Natural killer cell (primary cell): ENCODE results near the gene MYO15A. TPM values are rescaled to one million over a fixed set of nuclear protein-coding genes. Genes with fewer than 3 reads are reported as not detected.

ENCODE experiments used
- ATAC-seq, 3 donors: fragments of 150-1000 bp in 2 of 3; fragments of 200-7000 bp in 1 of 3; cut with Tn5 transposase; 1 replicate in 1 of 3; 2 replicates in 2 of 3; pipeline ENCODE4 v1.10.0; 2021; ENCODE audit warnings: mild to moderate bottlenecking in 2 of 3, moderate library complexity in 2 of 3
- DNase-seq, 2 donors: peaks; one replicate each; pipeline versions ENCODE4 v3.0.0 to v3.0.0-alpha.2; 2013 to 2021; ENCODE audit warnings: mixed read lengths in 1 of 2
- H3K27ac ChIP-seq: one replicate; pipeline ENCODE4 v1.5.1; 2013; ENCODE audit warnings: mild to moderate bottlenecking, low read length
- H3K27me3 ChIP-seq: one replicate; pipeline ENCODE4 v1.6.1; 2013; ENCODE audit warnings: low read length; ENCODE audit not compliant: control insufficient read depth, insufficient read depth
- H3K36me3 ChIP-seq: one replicate; pipeline ENCODE4 v1.6.1; 2013; ENCODE audit warnings: low read length; ENCODE audit not compliant: control insufficient read depth, insufficient read depth
- H3K4me1 ChIP-seq: one replicate; pipeline ENCODE4 v1.6.1; 2013; ENCODE audit warnings: low read length; ENCODE audit not compliant: control insufficient read depth, insufficient read depth
- H3K4me3 ChIP-seq: one replicate; pipeline ENCODE4 v1.5.1; 2013; ENCODE audit warnings: low read length
- H3K9me3 ChIP-seq: one replicate; pipeline ENCODE4 v1.6.1; 2013; ENCODE audit warnings: low read length; ENCODE audit not compliant: control insufficient read depth, insufficient read depth
- H3K27ac Mint-ChIP-seq, 2 donors: one replicate each; pipeline ENCODE4 v1.8.0; 2022; ENCODE audit warnings: mild to moderate bottlenecking in 2 of 2, mixed read lengths in 2 of 2, moderate library complexity in 1 of 2
- H3K27me3 Mint-ChIP-seq, 2 donors: one replicate each; pipeline ENCODE4 v1.8.0; 2022; ENCODE audit warnings: low read depth in 2 of 2, mixed read lengths in 2 of 2
- H3K36me3 Mint-ChIP-seq: one replicate; pipeline ENCODE4 v1.8.0; 2022; ENCODE audit warnings: mixed read lengths
- H3K4me1 Mint-ChIP-seq, 2 donors: one replicate each; pipeline ENCODE4 v1.8.0; 2022; ENCODE audit warnings: mixed read lengths in 2 of 2
- H3K4me3 Mint-ChIP-seq: one replicate; pipeline ENCODE4 v1.8.0; 2022; ENCODE audit warnings: mild to moderate bottlenecking, moderate library complexity, mixed read lengths
- H3K9me3 Mint-ChIP-seq, 2 donors: one replicate each; pipeline ENCODE4 v1.8.0; 2022; ENCODE audit warnings: mixed read lengths in 2 of 2
- CTCF ChIP-seq: fragments of 200-600 bp; IDR thresholded peaks from one replicate; pipeline ENCODE4 v1.8.0; 2022; ENCODE audit warnings: antibody characterized with exemption
- whole genome bisulfite sequencing: methylation state at CpG from one replicate; pipeline ENCODE4 v1.1.7; 2013; ENCODE audit warnings: missing lambda C conversion rate; ENCODE audit not compliant: insufficient coverage; 5-methylcytosine and 5-hydroxymethylcytosine counted together
- intact Hi-C: fragments of 100-400 bp; cut with micrococcal nuclease; formaldehyde crosslinking; loops from one replicate; pipeline ENCODE4 v1.14.2; 2022
- total RNA-seq, 4 donors: library from RNA; stranded (reverse); fragments of 120-200 nt in 1 of 4; gene quantifications; one replicate each; pipeline versions ENCODE4 v1.2.3 to v1.2.4, GENCODE V29; 2013 to 2022

Gene MYO15A
- total RNA-seq, 3 donors from 2014 or later (not counting 1 experiment from before 2014, with no cell fraction given): 1.6 to 2.0 (median 1.8) TPM

- 51% methylated on average over 5 of the region's 9 CpGs for WGBS
- peak; percentile 66 for TF ChIP-seq CTCF
- no peak overlapping the region for H3K27ac ChIP-seq
- no peaks in the 10 kb centered on the region for H3K4me1 ChIP-seq
- H3K4me1 Mint-ChIP-seq: peaks cover 5 to 6% of the 10 kb centered on the region in 2 donors
- peak in 1 of 2 donors; percentile 82 for DNase-seq
- ATAC-seq: peak; percentile 55 to 93 (median 77)
- no peak overlapping the region for H3K4me3 Mint-ChIP-seq
- H3K9me3 Mint-ChIP-seq: no peaks in the 10 kb centered on the region
- intact Hi-C loops: loop anchor here (1.0 to 2.0 kb wide), 2 partner anchors 41 to 76 kb away; partner anchors contain the start of gene ALKBH5
- no peaks in the 10 kb centered on the region for H3K36me3 Mint-ChIP-seq
- H3K4me3 ChIP-seq: no peak overlapping the region
- H3K9me3 ChIP-seq: no peaks in the 10 kb centered on the region
- no peaks in the 10 kb centered on the region for H3K27me3 Mint-ChIP-seq
- no peaks in the 10 kb centered on the region for H3K27me3 ChIP-seq
- no peaks in the 10 kb centered on the region for H3K36me3 ChIP-seq
- no peak overlapping the region for H3K27ac Mint-ChIP-seq
These were observed 32.8 kb downstream of the MYO15A start for GRCh38 chr17:18141210-18141803.

GRCh38 chr17:18142417-18142816 lies 33.9 kb downstream of the MYO15A start:
- no peak overlapping the region for H3K4me3 Mint-ChIP-seq
- TF ChIP-seq CTCF: no peak
- H3K27ac Mint-ChIP-seq: no peak overlapping the region
- H3K27me3 ChIP-seq: no peaks in the 10 kb centered on the region
- 93% methylated on average over 3 of the region's 3 CpGs for WGBS
- DNase-seq (no peak), ATAC-seq (no peak)
- no peak overlapping the region for H3K27ac ChIP-seq
- no peaks in the 10 kb centered on the region for H3K9me3 Mint-ChIP-seq
- no peak overlapping the region for H3K4me3 ChIP-seq
- intact Hi-C loops: no loop called here
- H3K36me3 Mint-ChIP-seq: no peaks in the 10 kb centered on the region
- H3K27me3 Mint-ChIP-seq: no peaks in the 10 kb centered on the region
- H3K4me1 Mint-ChIP-seq: peaks cover 5 to 6% of the 10 kb centered on the region in 2 donors
- no peaks in the 10 kb centered on the region for H3K9me3 ChIP-seq
- no peaks in the 10 kb centered on the region for H3K36me3 ChIP-seq
- H3K4me1 ChIP-seq: no peaks in the 10 kb centered on the region

GRCh38 chr17:18143044-18143936 lies 34.7 kb downstream of the MYO15A start:
- WGBS: 85% methylated on average over 18 of the region's 18 CpGs
- H3K36me3 ChIP-seq: no peaks in the 10 kb centered on the region
- no peak for TF ChIP-seq CTCF
- intact Hi-C loops: no loop called here
- no peaks in the 10 kb centered on the region for H3K27me3 ChIP-seq
- H3K4me1 Mint-ChIP-seq: peaks cover 5 to 6% of the 10 kb centered on the region in 2 donors
- ATAC-seq (peak in 1 of 3 donors; percentile 26), DNase-seq (no peak)
- H3K9me3 ChIP-seq: no peaks in the 10 kb centered on the region
- H3K36me3 Mint-ChIP-seq: no peaks in the 10 kb centered on the region
- H3K27ac ChIP-seq: no peak overlapping the region
- H3K27ac Mint-ChIP-seq: no peak overlapping the region
- no peaks in the 10 kb centered on the region for H3K9me3 Mint-ChIP-seq
- H3K4me3 Mint-ChIP-seq: no peak overlapping the region
- H3K4me3 ChIP-seq: no peak overlapping the region
- no peaks in the 10 kb centered on the region for H3K27me3 Mint-ChIP-seq
- no peaks in the 10 kb centered on the region for H3K4me1 ChIP-seq
